AG04450 (cell line): ENCODE results near the gene N4BP2L2. TPM values are rescaled to one million over a fixed set of nuclear protein-coding genes. Genes with fewer than 3 reads are reported as not detected.

Experiments used
- CTCF ChIA-PET: fragments of 300-600, 350-600 bp; formaldehyde crosslinking; extraction: SDS; loops from one replicate; lab custom pipeline; 2022; ENCODE audit warnings: antibody characterized with exemption, inconsistent platforms; lab: Charles Lee
- POLR2A ChIA-PET: fragments of 350-600 bp; formaldehyde crosslinking; extraction: SDS; loops from one replicate; lab custom pipeline; 2021; ENCODE audit warnings: antibody characterized with exemption, inconsistent platforms; lab: Yijun Ruan, JAX
- DNase-seq: peaks from one replicate; pipeline ENCODE4 v3.0.0-alpha.2; 2011; ENCODE audit warnings: low read depth, low spot score
- H3K27ac ChIP-seq: one replicate; pipeline ENCODE4 v1.5.1; 2012; ENCODE audit warnings: low read depth, low read length, control low read depth
- H3K27me3 ChIP-seq: one replicate; pipeline ENCODE4 v1.6.0; 2012; ENCODE audit warnings: low read length; ENCODE audit not compliant: control insufficient read depth, insufficient read depth
- H3K4me3 ChIP-seq: 2 replicates; pipeline ENCODE4 v1.5.1; 2011; ENCODE audit warnings: mild to moderate bottlenecking, low read depth, low read length, control low read depth
- H3K9me3 ChIP-seq: 2 replicates; pipeline ENCODE4 v1.5.1; 2012; ENCODE audit warnings: low read length; ENCODE audit not compliant: control insufficient read depth, insufficient read depth
- CTCF ChIP-seq: IDR thresholded peaks from 2 replicates; pipeline ENCODE4 v1.5.1; 2011; ENCODE audit warnings: low read depth, low read length, control low read depth, inconsistent platforms
- polyA plus RNA-seq: library from polyadenylated mRNA; depleted of rRNA; stranded (reverse); fragments of >200 nt; gene quantifications from 2 replicates; pipeline ENCODE4 v1.2.3, GENCODE V29; 2011

N4BP2L2 gene
- polyA plus RNA-seq, 1 experiment = 74.5 TPM

- CTCF ChIA-PET = interaction anchor here (0.5 to 1.7 kb wide), 6 partner anchors 10 to 505 kb away, joined by 3 to 6 read pairs (median 3); no protein-coding TSS in a partner anchor
- DNase-seq = no peak
- Histone ChIP-seq H3K27me3 (no peaks in the 10 kb centered on the region), H3K27ac (no peak overlapping the region), H3K9me3 (peaks cover 1% of the 10 kb centered on the region), H3K4me3 (no peak overlapping the region)
- POLR2A ChIA-PET = no interaction called here
- TF ChIP-seq CTCF = no peak
Observed at GRCh38 chr13:32414580-32414979, 124.0 kb downstream of the N4BP2L2 start.

- no peak for DNase-seq
- Histone ChIP-seq H3K4me3 (no peak overlapping the region), H3K27me3 (no peaks in the 10 kb centered on the region), H3K27ac (no peak overlapping the region), H3K9me3 (no peaks in the 10 kb centered on the region)
- CTCF ChIA-PET = interaction anchor here (0.6 kb wide), 1 partner anchor 157 kb away, joined by 3 read pairs; no protein-coding TSS in a partner anchor
- TF ChIP-seq CTCF = no peak
- POLR2A ChIA-PET = interaction anchor here (0.7 kb wide), 1 partner anchor 14 kb away, joined by 3 read pairs; no protein-coding TSS in a partner anchor
Observed at GRCh38 chr13:32413284-32413683, 125.3 kb downstream of the N4BP2L2 start.

- POLR2A ChIA-PET = no interaction called here
- CTCF ChIA-PET = interaction anchor here (0.8 kb wide), 1 partner anchor 29 kb away, joined by 3 read pairs; no protein-coding TSS in a partner anchor
- no peak for DNase-seq
Observed at GRCh38 chr13:32409561-32410421, 128.8 kb downstream of the N4BP2L2 start.

GRCh38 chr13:32409001-32409313 lies 129.6 kb downstream of the N4BP2L2 start:
- CTCF ChIA-PET = interaction anchor here (0.8 kb wide), 1 partner anchor 28 kb away, joined by 3 read pairs; no protein-coding TSS in a partner anchor
- H3K27ac ChIP-seq = no peak overlapping the region

More at GRCh38 chr13:32409561-32410421, 128.8 kb downstream of the N4BP2L2 start:
- Histone ChIP-seq H3K9me3 (no peaks in the 10 kb centered on the region), H3K27me3 (no peaks in the 10 kb centered on the region), H3K4me3 (no peak overlapping the region), H3K27ac (no peak overlapping the region)
- no peak for TF ChIP-seq CTCF

More at GRCh38 chr13:32409001-32409313, 129.6 kb downstream of the N4BP2L2 start:
- Histone ChIP-seq H3K27me3 (no peaks in the 10 kb centered on the region), H3K4me3 (no peak overlapping the region), H3K9me3 (no peaks in the 10 kb centered on the region)
- POLR2A ChIA-PET = no interaction called here
- DNase-seq = no peak
- TF ChIP-seq CTCF = no peak
